Transverse colon (tissue), 4 donors: ENCODE measurements around the gene CRTAP. TPM values are rescaled to one million over a fixed set of nuclear protein-coding genes. Genes with fewer than 3 reads are reported as not detected.

Source experiments
- DNase-seq: peaks from one replicate; pipeline ENCODE4 v3.0.0-alpha.2; 2019
- H3K27ac ChIP-seq, 4 donors: fragments of 200-600 bp; sonication (generic); 2 replicates each; pipeline ENCODE4 v1.5.1; 2016 to 2018; ENCODE audit warnings: inconsistent platforms in 4 of 4
- H3K27me3 ChIP-seq: fragments of 200-600 bp; sonication (generic); 2 replicates; pipeline ENCODE4 v1.5.1; 2017; ENCODE audit warnings: inconsistent platforms
- H3K36me3 ChIP-seq, 4 donors: fragments of 200-600 bp; sonication (generic); 2 replicates each; pipeline ENCODE4 v1.5.1; 2017 to 2019; ENCODE audit warnings: inconsistent platforms in 4 of 4
- H3K4me1 ChIP-seq, 4 donors: fragments of 200-600 bp; sonication (generic); 2 replicates each; pipeline ENCODE4 v1.5.1; 2017 to 2020; ENCODE audit warnings: inconsistent platforms in 4 of 4
- H3K4me3 ChIP-seq, 4 donors: fragments of 200-600 bp; sonication (generic); 1 replicate in 1 of 4; 2 replicates in 3 of 4; pipeline versions ENCODE4 v1.5.1 to v1.6.1; 2017 to 2019; ENCODE audit warnings: inconsistent platforms in 4 of 4
- H3K9me3 ChIP-seq, 2 donors: fragments of 200-600 bp; sonication (generic); 2 replicates each; pipeline ENCODE4 v1.5.1; 2017 to 2019; ENCODE audit warnings: inconsistent platforms in 2 of 2
- EP300 ChIP-seq: sonication (generic); formaldehyde crosslinking; IDR thresholded peaks from one replicate; pipeline ENCODE4 v1.6.1; 2017; ENCODE audit warnings: antibody characterized with exemption, low read depth
- POLR2A ChIP-seq: fragments of 450-650 bp; IDR thresholded peaks from one replicate; pipeline ENCODE4 v1.6.1; 2016; ENCODE audit warnings: antibody characterized with exemption, mild to moderate bottlenecking, moderate library complexity
- POLR2AphosphoS5 ChIP-seq, 3 donors: sonication (generic); formaldehyde crosslinking; IDR thresholded peaks; one replicate each; pipeline ENCODE4 v1.6.1; 2016; ENCODE audit warnings: antibody characterized with exemption in 3 of 3
- WGBS, 2 donors: methylation state at CpG; one replicate each; pipeline ENCODE4 v1.1.5; 2018; ENCODE audit warnings: low coverage in 1 of 2; 5-methylcytosine and 5-hydroxymethylcytosine counted together
- in situ Hi-C, 4 donors: fragments of 200-750 bp; cut with MboI; loops; one replicate each; pipeline versions ENCODE4 v1.15.0 to v1.15.1; 2017; ENCODE audit warnings: low sequenced_read_pairs in 3 of 4, low pct_ligation_motif_present in 1 of 4, low pct_unique_long_range_greater_than_20kb in 1 of 4
- intact Hi-C: fragments of 100-400 bp; cut with DNase I; formaldehyde crosslinking; loops from one replicate; pipeline ENCODE4 v1.15.1; 2023; ENCODE audit warnings: low total_unique reads
- total RNA-seq, 4 donors: library from RNA; depleted of rRNA; stranded (reverse); fragments of >200 nt; gene quantifications; one replicate each; pipeline ENCODE4 v1.1.0, GENCODE V29; 2016
- TF ChIP-seq, protein P1 (sequence below), 5 experiments: fragments of 200-600 bp in 3 of 5; fragments of 450-650 bp in 2 of 5; sonication (generic) in 3 of 5; IDR thresholded peaks; 1 replicate in 2 of 5; 2 replicates in 3 of 5; pipeline ENCODE4 v1.5.1; 2016 to 2017; ENCODE audit warnings: antibody characterized with exemption in 5 of 5, inconsistent platforms in 3 of 5, mild to moderate bottlenecking in 2 of 5, moderate library complexity in 1 of 5

CRTAP gene
- total RNA-seq, 4 donors from 2014 or later = 71.1 to 138 (median 88.8) TPM

DNA sequence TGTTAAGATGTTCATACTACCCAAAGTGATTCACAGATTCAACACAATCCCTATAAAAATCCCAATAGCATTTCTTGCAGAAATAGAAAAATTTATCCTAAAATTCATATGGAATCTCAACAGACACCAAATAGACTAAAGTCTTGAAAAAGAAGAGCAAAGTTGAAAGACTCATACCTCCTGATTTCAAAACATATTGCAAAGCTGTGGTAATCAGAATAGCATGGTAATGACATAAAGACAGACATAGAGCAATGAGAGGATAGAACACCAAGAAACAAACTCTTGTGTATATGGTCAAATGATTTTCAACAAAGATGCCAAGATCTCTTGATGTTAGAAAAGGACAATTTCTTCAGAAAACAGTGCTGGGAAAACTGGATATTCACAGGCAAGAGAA, 25.1 kb upstream of the CRTAP start:
- Histone ChIP-seq H3K36me3 (no peaks in the 10 kb centered on the region), H3K4me1 (no peaks in the 10 kb centered on the region), H3K27me3 (no peaks in the 10 kb centered on the region), H3K4me3 (no peak overlapping the region), H3K9me3 (no peaks in the 10 kb centered on the region), H3K27ac (no peak overlapping the region)
- TF ChIP-seq POLR2A (no peak), EP300 (no peak), POLR2AphosphoS5 (IDR thresholded peaks at IDR 0.05) (no peak)
- TF ChIP-seq, protein P1, sequence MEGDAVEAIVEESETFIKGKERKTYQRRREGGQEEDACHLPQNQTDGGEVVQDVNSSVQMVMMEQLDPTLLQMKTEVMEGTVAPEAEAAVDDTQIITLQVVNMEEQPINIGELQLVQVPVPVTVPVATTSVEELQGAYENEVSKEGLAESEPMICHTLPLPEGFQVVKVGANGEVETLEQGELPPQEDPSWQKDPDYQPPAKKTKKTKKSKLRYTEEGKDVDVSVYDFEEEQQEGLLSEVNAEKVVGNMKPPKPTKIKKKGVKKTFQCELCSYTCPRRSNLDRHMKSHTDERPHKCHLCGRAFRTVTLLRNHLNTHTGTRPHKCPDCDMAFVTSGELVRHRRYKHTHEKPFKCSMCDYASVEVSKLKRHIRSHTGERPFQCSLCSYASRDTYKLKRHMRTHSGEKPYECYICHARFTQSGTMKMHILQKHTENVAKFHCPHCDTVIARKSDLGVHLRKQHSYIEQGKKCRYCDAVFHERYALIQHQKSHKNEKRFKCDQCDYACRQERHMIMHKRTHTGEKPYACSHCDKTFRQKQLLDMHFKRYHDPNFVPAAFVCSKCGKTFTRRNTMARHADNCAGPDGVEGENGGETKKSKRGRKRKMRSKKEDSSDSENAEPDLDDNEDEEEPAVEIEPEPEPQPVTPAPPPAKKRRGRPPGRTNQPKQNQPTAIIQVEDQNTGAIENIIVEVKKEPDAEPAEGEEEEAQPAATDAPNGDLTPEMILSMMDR (IDR thresholded peaks at IDR 0.05) = no peak
- in situ Hi-C loops (no loop called here), intact Hi-C loops (no loop called here)
- DNase-seq = no peak

DNA sequence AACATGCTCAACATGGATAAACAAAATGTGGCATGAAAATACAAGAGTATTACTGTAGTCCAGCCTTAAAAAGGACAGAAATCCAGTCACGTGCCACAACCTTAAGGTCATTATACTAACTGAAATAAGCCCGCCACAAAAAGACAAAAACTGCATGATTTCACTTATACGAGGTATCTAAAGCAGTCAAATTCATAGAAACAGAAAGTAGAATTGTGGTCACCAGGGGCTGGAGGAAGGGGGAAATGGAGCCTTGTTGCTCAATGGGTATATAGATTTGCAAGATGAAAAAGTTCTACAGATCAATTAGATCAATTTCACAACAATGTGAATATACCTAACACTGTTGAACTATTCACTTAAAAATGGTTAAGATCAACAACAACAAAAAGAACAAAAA, 24.3 kb upstream of the CRTAP start:
- Histone ChIP-seq H3K27ac (no peak overlapping the region), H3K36me3 (no peaks in the 10 kb centered on the region), H3K9me3 (no peaks in the 10 kb centered on the region), H3K27me3 (no peaks in the 10 kb centered on the region), H3K4me1 (no peaks in the 10 kb centered on the region), H3K4me3 (no peak overlapping the region)
- in situ Hi-C loops = no loop called here
- no peak for DNase-seq
- TF ChIP-seq POLR2A (no peak), EP300 (no peak), POLR2AphosphoS5 (IDR thresholded peaks at IDR 0.05) (no peak)
- TF ChIP-seq, protein P1 (IDR thresholded peaks at IDR 0.05) = no peak
- intact Hi-C loops = no loop called here
- 58 to 70% methylated on average over 3 of the region's 3 CpGs for WGBS, 2 donors

DNA sequence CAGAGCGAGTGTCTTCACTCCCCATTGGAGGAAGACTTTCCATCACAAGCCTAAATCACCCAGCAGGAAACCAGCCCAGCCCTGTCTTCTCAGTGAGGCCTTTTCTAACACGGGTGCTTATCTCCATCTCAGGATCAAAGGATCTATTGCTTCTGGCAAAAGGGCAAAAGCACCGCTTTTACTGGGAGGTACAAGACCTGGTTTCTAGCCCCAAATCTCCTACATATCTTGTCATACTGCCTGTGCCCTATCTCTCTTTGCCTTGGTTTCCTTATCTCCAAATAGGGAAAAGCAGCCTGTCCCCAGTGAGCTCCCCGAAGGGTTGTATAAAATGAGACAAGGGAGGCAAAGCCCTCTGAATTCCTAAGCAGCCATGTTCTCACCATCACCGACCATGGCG, 22.1 kb upstream of the CRTAP start:
- peaks cover 6 to 9% (median 7%) of the 10 kb centered on the region in 4 donors for H3K4me1 ChIP-seq
- no peaks in the 10 kb centered on the region for H3K9me3 ChIP-seq
- intact Hi-C loops = no loop called here
- no peaks in the 10 kb centered on the region for H3K36me3 ChIP-seq
- no peak for DNase-seq
- 81 to 84% methylated on average over 3 to 6 of the region's 6 CpGs for WGBS, 2 donors
- no peaks in the 10 kb centered on the region for H3K27me3 ChIP-seq
- in situ Hi-C loops = no loop called here
- no peak overlapping the region for H3K27ac ChIP-seq
- TF ChIP-seq POLR2A = no peak
- TF ChIP-seq, protein P1 (IDR thresholded peaks at IDR 0.05) = no peak
- TF ChIP-seq EP300 = no peak
- no peak overlapping the region for H3K4me3 ChIP-seq

DNA sequence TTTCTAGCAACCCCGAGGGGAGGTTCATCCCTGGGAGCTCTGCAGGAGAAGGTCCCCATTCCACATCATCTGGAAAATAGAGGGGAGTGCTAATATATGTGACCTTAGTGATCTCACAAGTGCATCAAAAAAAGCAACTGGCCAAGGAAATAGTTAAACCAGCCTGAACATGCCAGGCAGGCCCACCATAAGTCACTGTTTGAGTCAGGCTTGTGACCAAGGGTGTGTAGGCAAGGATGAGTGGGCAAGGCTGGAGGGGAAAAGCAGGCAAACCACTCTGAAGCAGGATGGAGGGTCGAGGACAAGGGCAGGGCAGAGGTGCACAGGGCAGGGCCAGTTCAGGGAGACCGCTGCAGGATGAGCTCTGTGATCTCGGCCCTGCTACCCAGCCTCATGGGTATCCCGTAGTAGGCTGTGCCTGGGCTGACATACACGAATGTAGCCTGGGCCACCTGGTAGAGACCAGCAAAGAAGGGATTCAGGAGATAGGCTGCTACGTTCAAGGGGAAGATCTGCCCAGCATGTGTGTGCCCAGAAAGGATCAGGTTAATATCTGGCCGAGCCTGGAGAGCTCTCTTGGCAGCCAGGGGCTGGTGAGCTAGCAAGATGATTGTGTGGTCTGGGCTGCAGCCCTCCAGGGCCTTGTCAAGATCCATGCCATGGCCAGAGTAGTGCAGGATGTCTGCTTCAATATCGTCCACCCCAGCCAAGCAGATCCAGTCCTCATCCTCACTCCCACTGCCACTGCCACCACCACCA, 21.1 kb upstream of the CRTAP start:
- in situ Hi-C loops = no loop called here
- H3K27me3 ChIP-seq = no peaks in the 10 kb centered on the region
- no peak overlapping the region for H3K4me3 ChIP-seq
- 88 to 92% methylated on average over 2 to 9 of the region's 9 CpGs for WGBS, 2 donors
- H3K36me3 ChIP-seq = no peaks in the 10 kb centered on the region
- TF ChIP-seq POLR2AphosphoS5 (IDR thresholded peaks at IDR 0.05) = no peak
- TF ChIP-seq, protein P1 (IDR thresholded peaks at IDR 0.05) = no peak
- TF ChIP-seq EP300 = no peak
- no peak for TF ChIP-seq POLR2A
- H3K4me1 ChIP-seq = peaks cover 6 to 12% (median 8%) of the 10 kb centered on the region in 4 donors
- H3K9me3 ChIP-seq = no peaks in the 10 kb centered on the region
- intact Hi-C loops = no loop called here
- H3K27ac ChIP-seq = no peak overlapping the region
- no peak for DNase-seq
